ENCODE results near the gene CEP350.

- TF ChIP-seq POLR2AphosphoS5 (IDR thresholded peaks at IDR 0.05) (no peak), EP300 (IDR thresholded peaks at IDR 0.05) (no peak)
Observed at GRCh38 chr1:179929955-179930798, 24.4 kb upstream of the CEP350 start.
